AG09319 (cell line): Measurements from ENCODE around the gene YKT6.
"Not testable (repeated sequence)": the region's sequence is repeated elsewhere in the genome, so short reads cannot be mapped to it uniquely, and the experiment has no call there.

ENCODE experiments used
- DNase-seq: peaks from one replicate; pipeline ENCODE4 v3.0.0-alpha.2; 2010; ENCODE audit warnings: low read depth; ENCODE audit errors: extremely low read depth
- TF ChIP-seq, protein P1 (sequence below): IDR thresholded peaks from 2 replicates; pipeline ENCODE4 v1.5.1; 2011; ENCODE audit warnings: low read depth, mild to moderate bottlenecking, inconsistent platforms, low read length, moderate library complexity

YKT6 gene

GRCh38 chr7:44162179-44162578 lies 38.6 kb upstream of the YKT6 start:
- TF ChIP-seq, protein P1, sequence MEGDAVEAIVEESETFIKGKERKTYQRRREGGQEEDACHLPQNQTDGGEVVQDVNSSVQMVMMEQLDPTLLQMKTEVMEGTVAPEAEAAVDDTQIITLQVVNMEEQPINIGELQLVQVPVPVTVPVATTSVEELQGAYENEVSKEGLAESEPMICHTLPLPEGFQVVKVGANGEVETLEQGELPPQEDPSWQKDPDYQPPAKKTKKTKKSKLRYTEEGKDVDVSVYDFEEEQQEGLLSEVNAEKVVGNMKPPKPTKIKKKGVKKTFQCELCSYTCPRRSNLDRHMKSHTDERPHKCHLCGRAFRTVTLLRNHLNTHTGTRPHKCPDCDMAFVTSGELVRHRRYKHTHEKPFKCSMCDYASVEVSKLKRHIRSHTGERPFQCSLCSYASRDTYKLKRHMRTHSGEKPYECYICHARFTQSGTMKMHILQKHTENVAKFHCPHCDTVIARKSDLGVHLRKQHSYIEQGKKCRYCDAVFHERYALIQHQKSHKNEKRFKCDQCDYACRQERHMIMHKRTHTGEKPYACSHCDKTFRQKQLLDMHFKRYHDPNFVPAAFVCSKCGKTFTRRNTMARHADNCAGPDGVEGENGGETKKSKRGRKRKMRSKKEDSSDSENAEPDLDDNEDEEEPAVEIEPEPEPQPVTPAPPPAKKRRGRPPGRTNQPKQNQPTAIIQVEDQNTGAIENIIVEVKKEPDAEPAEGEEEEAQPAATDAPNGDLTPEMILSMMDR = no peak
- no peak for DNase-seq

DNA sequence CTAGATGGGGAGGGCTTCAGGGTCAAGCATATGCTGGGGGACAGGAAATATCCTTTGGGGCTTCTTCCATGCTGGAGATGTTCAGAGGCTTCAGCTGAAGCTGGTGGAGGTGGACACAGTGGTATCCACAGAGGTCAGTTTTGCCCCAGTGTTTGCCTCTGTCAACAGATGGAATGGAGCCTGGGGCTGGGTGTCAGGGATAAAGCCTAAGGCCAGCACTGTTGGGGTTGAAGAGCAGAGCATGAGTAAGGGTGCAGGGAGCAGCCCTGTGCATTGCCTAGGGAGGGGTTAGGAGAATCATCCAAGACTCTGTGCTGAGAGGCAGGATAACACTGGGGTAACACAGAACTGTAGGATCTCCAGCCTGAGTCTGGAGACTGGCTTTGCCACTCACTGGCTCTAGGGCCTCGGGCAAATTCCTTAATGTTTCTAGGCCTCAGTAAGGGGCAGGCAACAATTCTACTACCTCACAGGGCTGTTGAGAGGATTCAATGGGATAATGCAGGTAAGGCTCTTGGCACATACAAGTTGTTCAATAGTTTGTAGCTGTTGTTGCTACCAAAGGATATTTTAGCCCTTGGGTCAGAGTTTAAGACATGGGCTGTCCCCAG lies 37.9 kb upstream of the YKT6 start:
- TF ChIP-seq, protein P1 = no peak
- DNase-seq = no peak

GRCh38 chr7:44163591-44163990 lies 37.2 kb upstream of the YKT6 start:
- TF ChIP-seq, protein P1 = no peak; the same call in 1 of the 2 replicates
- DNase-seq = peak; percentile 88

GRCh38 chr7:44167920-44168319 lies 32.9 kb upstream of the YKT6 start:
- TF ChIP-seq, protein P1 = no peak
- DNase-seq = no peak

DNA sequence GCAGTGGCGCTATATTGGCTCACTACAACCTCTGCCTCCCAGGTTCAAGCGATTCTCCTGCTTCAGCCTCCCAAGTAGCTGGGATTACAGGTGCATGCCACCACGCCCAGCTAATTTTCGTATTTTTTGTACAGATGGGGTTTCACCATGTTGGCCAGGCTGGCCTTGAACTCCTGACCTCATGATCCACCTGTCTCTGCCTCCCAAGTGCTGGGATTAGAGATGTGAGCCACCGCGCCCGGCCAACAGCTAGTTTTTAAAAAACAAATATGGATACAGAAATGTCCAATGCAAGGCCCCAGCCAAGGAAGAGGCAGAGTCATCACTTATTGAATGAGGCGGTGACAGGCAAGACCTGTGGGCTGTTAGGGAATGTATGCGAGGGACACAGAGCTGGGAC lies 28.9 kb upstream of the YKT6 start:
- not testable (repeated sequence) for DNase-seq

DNA sequence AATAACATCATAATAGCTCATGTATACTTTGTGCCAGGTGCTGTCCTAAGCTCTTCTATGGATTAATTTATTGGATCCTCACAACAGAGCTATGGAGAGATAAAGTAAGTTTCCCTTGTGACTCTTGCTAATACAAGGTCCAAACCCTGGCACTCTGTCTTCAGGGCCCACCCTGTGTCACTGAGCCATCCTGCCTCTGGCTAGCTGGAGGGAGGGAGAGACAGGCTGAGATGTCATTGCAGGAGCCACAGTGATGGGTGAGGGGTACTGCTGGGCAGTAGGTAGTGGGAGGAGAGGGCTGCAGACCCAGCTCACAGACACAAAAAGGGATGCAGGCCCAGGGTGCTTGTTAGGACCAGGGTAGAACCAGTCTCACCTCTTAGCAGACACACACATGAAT lies 28.4 kb upstream of the YKT6 start:
- no peak for DNase-seq
- TF ChIP-seq, protein P1 = no peak

GRCh38 chr7:44172803-44173424 lies 27.9 kb upstream of the YKT6 start:
- no peak for DNase-seq
- TF ChIP-seq, protein P1 = no peak
